Right atrium auricular region (tissue), 2 donors: Measurements from ENCODE around the gene MFSD11. TPM values are rescaled to one million over a fixed set of nuclear protein-coding genes. Genes with fewer than 3 reads are reported as not detected.

ENCODE experiments used
- DNase-seq: peaks from one replicate; pipeline ENCODE4 v3.0.0-alpha.2; 2019; ENCODE audit warnings: low spot score
- H3K27ac ChIP-seq, 2 donors: fragments of 200-600 bp; sonication (generic); 1 replicate in 1 of 2; 2 replicates in 1 of 2; pipeline ENCODE4 v1.5.1; 2016 to 2019
- H3K27me3 ChIP-seq, 2 donors: fragments of 200-600 bp; sonication (generic); one replicate each; pipeline versions ENCODE4 v1.5.1 to v1.6.0; 2017 to 2019
- H3K36me3 ChIP-seq: fragments of 200-600 bp; sonication (generic); one replicate; pipeline ENCODE4 v1.5.1; 2016
- H3K4me1 ChIP-seq, 2 donors: fragments of 200-600 bp; sonication (generic); one replicate each; pipeline versions ENCODE4 v1.5.1 to v1.6.0; 2017 to 2019
- H3K4me3 ChIP-seq, 2 donors: fragments of 200-600 bp; sonication (generic); 1 replicate in 1 of 2; 2 replicates in 1 of 2; pipeline ENCODE4 v1.5.1; 2017 to 2019; ENCODE audit warnings: mild to moderate bottlenecking in 1 of 2, moderate library complexity in 1 of 2
- H3K9me3 ChIP-seq, 2 donors: fragments of 200-600 bp; sonication (generic); one replicate each; pipeline ENCODE4 v1.5.1; 2019
- CTCF ChIP-seq, 2 donors: fragments of 200-600 bp; sonication (generic); IDR thresholded peaks; one replicate each; pipeline ENCODE4 v1.5.1; 2019; ENCODE audit warnings: antibody characterized with exemption in 2 of 2
- total RNA-seq, 2 donors: library from RNA; depleted of rRNA; stranded (reverse); fragments of >200 nt; gene quantifications; one replicate each; pipeline ENCODE4 v1.1.0, GENCODE V29; 2016

MFSD11 gene
- total RNA-seq, 2 donors from 2014 or later = 24.8 to 29.3 TPM

DNA sequence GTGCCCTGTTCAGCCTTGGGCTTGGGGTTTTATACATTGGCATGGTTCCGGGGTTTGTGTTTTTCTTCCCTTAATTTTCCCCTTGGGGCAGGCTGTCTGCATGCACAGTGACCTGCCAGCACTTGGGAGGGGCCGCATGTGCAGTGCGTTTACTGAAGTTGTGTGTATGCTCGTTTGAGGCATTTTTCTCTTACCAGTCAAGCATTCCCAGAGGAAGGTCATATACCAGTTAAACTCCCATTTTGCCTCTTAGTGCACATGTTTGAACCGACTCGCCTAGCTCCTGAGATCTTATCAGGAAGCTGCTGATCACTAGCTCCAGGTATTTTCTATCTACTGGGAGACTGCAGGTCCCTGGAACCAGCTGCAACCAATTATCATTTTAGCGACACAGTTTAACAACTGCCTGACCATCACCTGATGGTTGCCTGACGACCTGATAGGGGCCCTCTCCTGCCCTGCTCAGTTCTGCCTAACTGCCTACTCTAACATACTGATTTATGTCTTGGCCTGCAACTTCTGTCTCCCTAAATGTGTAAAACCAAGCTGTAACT is 51.4 kb downstream of the MFSD11 start:
- Histone ChIP-seq H3K36me3 (no peaks in the 10 kb centered on the region), H3K27ac (no peak overlapping the region), H3K27me3 (no peaks in the 10 kb centered on the region), H3K4me1 (peaks cover 0 to 3% of the 10 kb centered on the region in 2 donors), H3K9me3 (no peaks in the 10 kb centered on the region), H3K4me3 (no peak overlapping the region)
- DNase-seq = no peak
- TF ChIP-seq CTCF (IDR thresholded peaks at IDR 0.05) = no peak

- Histone ChIP-seq H3K27ac (peak overlapping the region in 1 of 2 donors; percentile 25), H3K27me3 (no peaks in the 10 kb centered on the region), H3K9me3 (no peaks in the 10 kb centered on the region), H3K36me3 (no peaks in the 10 kb centered on the region), H3K4me3 (peak overlapping the region in 1 of 2 donors; percentile 16), H3K4me1 (peaks cover 0 to 3% of the 10 kb centered on the region in 2 donors)
- TF ChIP-seq CTCF (IDR thresholded peaks at IDR 0.05) = no peak
- no peak for DNase-seq
These were observed 53.4 kb downstream of the MFSD11 start for GRCh38 chr17:76791053-76791980.

DNA sequence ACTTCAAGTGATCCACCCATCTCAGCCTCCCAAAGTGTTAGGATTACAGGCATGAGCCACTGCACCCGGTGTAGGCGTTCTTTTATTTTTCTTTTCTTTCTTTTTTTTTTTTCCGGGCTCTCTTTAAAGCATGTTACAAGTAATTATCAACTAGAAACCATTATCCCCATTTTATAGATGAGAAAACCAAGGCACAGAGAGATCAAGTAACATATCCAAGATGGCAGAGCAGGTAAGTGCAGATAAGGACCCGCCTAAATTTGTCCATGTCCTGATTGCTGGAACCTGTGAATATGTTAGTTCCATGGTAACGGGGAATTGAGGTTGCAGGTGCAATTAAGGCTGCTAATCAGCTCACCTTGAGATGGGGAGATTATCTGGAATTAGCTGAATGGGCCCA is 54.4 kb downstream of the MFSD11 start:
- Histone ChIP-seq H3K27me3 (no peaks in the 10 kb centered on the region), H3K36me3 (no peaks in the 10 kb centered on the region), H3K4me3 (no peak overlapping the region), H3K9me3 (no peaks in the 10 kb centered on the region), H3K27ac (no peak overlapping the region), H3K4me1 (peaks cover 0 to 3% of the 10 kb centered on the region in 2 donors)
- no peak for TF ChIP-seq CTCF (IDR thresholded peaks at IDR 0.05)
- no peak for DNase-seq

GRCh38 chr17:76793775-76794174 is 55.9 kb downstream of the MFSD11 start:
- Histone ChIP-seq H3K9me3 (no peaks in the 10 kb centered on the region), H3K27ac (no peak overlapping the region), H3K27me3 (no peaks in the 10 kb centered on the region), H3K36me3 (no peaks in the 10 kb centered on the region), H3K4me3 (no peak overlapping the region), H3K4me1 (peaks cover 0 to 3% of the 10 kb centered on the region in 2 donors)
- DNase-seq = no peak
- TF ChIP-seq CTCF (IDR thresholded peaks at IDR 0.05) = no peak

- no peak for TF ChIP-seq CTCF (IDR thresholded peaks at IDR 0.05)
- no peak overlapping the region for H3K27ac ChIP-seq
- peaks cover 0 to 3% of the 10 kb centered on the region in 2 donors for H3K4me1 ChIP-seq
- no peaks in the 10 kb centered on the region for H3K27me3 ChIP-seq
- DNase-seq = no peak
- no peaks in the 10 kb centered on the region for H3K9me3 ChIP-seq
- H3K4me3 ChIP-seq = no peak overlapping the region
- no peaks in the 10 kb centered on the region for H3K36me3 ChIP-seq
These were observed 58.2 kb downstream of the MFSD11 start for GRCh38 chr17:76796081-76796480.
